NK-92 (cell line): Measurements from ENCODE around the gene MCF2L.

Experiments used
- DNase-seq: peaks from one replicate; lab custom pipeline; 2025; ENCODE audit not compliant: unreplicated experiment; lab: John Stamatoyannopoulos, UW

Gene MCF2L

DNA sequence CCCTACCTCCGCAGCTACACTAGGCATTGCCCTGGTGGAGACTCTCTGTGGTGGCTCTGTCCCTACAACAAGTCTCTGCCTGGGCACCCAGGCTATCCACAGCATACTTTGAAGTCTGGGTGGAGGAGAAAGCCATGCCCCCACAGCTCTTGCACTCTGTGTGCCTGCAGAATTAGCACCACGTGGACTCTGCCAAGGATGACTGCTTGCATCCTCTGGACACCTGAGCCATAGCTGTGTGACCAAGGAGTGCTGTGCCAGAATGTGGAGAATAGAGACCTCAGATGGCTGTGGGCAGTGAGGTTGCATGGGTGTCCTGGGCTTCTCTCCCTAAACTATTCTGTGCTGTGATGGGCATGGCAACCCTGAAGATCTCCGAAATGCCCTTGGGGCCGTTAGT is 21.2 kb upstream of the MCF2L start:
- no peak for DNase-seq

- no peak for DNase-seq
Measured at GRCh38 chr13:112951674-112952371, 17.2 kb upstream of the MCF2L start.

GRCh38 chr13:112952759-112953551 is 16.1 kb upstream of the MCF2L start:
- no peak for DNase-seq

DNA sequence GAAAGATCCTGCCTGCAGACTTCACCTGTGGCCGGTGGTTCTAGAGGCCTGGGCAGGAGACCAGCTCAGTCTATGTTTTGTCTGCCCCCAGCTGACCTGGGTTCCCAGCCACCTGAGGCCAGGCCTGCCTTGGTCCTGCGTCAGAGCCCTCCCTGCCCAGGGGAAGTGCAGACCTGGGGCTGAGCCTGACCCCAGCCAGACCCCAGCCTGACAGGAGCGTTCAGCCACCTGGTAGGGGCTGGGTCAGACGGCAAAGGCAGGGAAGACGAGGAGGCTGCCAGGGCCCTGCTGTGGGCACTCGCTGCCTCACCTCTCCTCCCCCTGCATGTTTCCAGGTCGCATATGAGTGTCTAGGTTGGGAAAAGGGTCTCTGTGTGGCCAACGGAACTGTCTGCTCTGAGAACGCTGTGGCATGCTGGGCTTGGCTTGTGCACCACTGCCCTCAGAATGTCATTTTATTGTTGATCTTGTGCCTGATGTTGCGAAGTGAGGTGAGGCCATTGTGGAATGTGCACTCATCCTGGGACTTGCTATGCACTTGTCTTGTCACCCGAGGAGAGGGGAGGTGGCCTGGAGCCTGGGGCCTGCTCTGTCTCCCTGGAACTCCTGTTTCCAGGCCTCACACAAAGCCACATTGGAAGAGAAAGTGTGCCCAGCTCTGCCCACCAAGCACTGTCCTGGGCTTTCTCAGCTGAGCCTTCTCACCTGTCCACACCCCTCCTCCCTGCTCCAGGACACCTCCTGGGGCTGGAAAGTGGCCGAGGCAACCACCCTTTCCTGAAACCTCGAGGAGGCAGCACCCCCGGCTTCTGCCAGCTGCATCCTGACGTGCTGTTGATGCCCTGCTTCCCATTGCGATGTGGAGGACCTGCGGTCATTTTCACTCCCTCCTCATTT is 15.2 kb upstream of the MCF2L start:
- no peak for DNase-seq

GRCh38 chr13:112954488-112955270 is 14.3 kb upstream of the MCF2L start:
- DNase-seq = no peak

DNA sequence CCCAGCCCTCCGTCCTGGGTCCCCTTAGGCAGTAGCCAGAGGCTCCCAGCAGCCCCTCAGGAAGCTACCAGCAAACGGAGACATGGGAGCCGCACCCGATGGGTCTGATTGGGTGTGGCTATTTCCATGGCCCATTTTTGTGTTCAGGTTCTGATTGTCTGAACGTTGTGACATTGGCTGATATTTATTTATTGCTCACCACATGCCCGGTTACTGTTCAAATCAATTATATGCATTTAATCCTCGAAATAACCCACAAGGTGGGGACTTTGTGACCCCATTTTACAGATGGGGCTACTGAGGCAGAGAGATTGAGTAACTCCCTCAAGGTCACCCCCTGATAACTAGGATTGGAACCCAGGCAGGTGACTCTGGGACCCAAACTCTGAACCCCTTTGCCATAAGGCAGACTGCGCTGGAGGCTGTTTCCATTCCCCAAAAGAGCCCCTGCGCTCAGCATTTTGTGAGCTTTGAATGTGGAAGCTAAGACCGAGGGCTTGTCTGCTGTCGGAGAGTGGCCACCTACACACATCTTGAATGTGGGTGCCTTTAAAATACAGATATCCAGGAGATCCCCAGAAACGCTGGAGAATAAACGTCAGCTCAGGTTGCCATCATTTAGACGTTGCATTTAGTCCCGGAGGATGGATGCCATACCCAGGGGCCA is 13.6 kb upstream of the MCF2L start:
- DNase-seq = no peak

DNA sequence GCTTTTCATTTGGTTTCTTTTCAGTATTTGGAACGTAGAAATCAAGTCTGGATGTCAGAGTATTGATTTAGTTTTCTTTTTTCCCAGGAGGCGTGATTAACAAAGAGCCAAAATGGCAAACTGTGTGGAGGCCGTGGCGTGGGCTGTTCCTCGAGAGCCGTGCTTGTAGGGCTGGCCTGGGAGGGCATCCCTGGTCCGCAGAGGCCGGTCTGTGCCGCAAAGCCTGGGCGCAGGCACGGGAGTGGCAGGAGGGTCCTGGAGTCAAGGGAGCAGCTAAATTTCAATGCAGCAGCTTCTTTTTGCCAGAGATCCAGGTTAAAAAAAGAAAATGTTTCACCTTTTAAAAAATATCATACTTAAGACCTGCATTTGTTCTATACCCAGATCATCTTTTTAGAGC is 13.1 kb upstream of the MCF2L start:
- no peak for DNase-seq

DNA sequence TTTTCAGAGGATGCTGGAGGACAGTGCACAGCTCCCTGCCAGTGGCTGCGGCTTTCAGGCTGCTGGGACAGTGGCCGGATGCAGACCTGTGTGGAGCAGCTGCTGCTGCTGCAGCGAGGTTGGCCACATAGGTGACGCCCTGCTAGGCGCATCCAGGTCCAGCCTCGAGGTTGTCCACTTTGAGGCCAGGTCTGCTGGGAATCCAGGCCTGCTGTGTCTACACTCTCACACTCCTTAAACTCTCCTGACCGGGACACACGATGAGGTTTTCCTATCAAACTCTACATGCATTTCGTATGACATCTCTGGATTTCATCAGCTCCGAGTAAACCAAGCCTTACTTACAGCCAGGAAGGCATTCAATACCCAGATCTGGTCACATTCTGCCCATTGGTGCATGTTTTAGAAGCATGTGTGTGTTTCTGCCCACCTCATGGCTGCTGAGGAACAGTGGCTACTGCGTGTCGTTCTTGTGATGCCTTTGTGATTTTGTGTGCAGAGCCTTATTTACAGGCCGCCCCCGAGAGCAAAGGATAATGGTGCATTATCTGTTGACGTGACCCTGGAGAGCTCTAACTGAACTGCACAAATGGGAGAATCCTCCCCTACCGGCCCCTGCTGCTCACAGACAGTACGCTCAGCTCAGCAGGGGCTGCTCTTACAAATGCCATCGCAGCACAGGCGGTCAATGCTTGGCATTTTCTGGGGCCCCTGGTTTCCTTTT is 12.3 kb upstream of the MCF2L start:
- DNase-seq = no peak

- DNase-seq = no peak
Measured at GRCh38 chr13:112957295-112957677, 11.7 kb upstream of the MCF2L start.

GRCh38 chr13:112958127-112958989 is 10.7 kb upstream of the MCF2L start:
- DNase-seq = no peak

- no peak for DNase-seq
Measured at GRCh38 chr13:112959206-112959605, 9.8 kb upstream of the MCF2L start.

GRCh38 chr13:112959701-112960542 is 9.1 kb upstream of the MCF2L start:
- no peak for DNase-seq

GRCh38 chr13:112960706-112961105 is 8.3 kb upstream of the MCF2L start:
- DNase-seq = no peak

DNA sequence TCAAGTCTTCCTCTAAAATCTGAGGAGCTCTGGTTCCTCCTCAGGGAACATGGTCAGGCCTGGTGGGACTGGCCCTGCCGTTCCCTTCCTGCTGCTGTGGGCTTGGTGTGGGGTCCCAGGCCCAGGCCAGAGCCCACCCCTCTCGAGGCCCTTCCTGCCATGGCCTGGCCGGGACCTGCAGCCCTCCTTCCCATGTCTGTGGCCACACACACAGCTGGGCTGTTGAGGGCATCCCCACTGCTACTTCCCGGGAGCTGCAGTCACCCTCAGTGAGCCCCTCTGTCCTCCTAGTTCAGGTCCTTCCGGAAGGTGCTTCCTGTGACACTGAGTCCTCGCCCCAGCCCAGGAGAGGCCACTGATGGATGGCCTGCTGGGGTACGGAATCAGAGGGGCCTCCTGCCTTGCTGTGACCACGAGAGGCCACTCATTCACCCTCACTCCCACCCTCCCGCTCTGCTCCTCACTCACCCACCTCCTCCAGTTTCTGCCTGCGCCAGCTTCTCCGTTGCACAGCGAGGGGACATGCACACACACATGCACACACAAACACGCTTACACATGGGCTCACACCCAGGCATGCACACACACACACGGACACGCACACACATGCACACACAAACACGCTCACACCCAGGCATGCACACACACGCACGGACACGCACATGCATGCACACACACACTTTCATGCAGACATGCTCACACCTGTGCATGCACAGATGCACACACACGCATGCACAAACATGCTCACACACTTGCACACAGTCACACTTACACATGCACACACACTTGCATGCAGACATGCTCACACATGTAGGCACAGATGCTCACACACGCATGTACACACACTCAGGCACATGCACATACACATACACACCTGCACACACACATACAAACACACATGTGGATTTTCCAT is 7.3 kb upstream of the MCF2L start:
- DNase-seq = no peak

DNA sequence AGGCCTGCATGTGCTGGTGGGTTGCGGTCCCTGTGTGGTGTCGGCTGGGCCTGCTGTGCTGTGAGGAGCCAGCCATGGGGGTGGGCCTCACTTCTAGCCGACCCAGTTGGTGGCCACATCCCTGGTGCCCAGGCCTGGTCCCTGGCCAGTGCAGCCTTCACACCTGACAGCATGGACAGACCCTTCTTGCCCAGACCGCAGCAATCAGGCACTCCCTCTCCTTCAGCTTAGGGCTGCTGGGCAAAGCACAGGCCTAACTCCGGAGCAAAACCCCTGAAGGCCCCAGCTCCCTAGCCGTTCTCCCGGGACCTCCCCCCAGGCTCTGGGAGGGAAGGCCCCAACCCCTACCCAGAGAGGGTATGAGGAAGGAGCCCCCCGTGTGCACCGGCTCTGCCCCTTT is 6.6 kb upstream of the MCF2L start:
- DNase-seq = no peak

- no peak for DNase-seq
Measured at GRCh38 chr13:112962911-112963625, 5.9 kb upstream of the MCF2L start.
